Measurements from ENCODE around the gene FAM43A.

- TF ChIP-seq POLR2A (IDR thresholded peaks at IDR 0.05) (no peak), EP300 (IDR thresholded peaks at IDR 0.05) (no peak), CTCF (IDR thresholded peaks at IDR 0.05) (no peak)
Observed at GRCh38 chr3:194723846-194724618, 38.3 kb downstream of the FAM43A start.
